Measurements from ENCODE around the gene TARS2.

TARS2 gene

GRCh38 chr1:150507912-150508864, 21.0 kb downstream of the TARS2 start, which contains the start of gene ECM1:
Gene ECM1, plus strand, starts transcription at chr1:150508109. Its CDS starts 101 bp downstream, at chr1:150508210.
- DNase-seq (ENCODE audit: low read depth in 2 of 2, low spot score in 1 of 2) = no peak

- no peak for DNase-seq (ENCODE audit: low read depth in 2 of 2, low spot score in 1 of 2)
Measured at GRCh38 chr1:150508982-150509381, 21.8 kb downstream of the TARS2 start.

DNA sequence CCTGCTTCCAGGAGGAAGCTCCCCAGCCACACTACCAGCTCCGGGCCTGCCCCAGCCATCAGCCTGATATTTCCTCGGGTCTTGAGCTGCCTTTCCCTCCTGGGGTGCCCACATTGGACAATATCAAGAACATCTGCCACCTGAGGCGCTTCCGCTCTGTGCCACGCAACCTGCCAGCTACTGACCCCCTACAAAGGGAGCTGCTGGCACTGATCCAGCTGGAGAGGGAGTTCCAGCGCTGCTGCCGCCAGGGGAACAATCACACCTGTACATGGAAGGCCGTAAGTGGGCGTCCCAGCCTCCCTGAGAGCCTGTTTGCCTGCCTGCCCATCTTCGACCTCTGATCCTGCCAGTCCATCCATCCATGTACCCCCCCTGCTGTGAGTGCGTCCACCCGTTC, 24.3 kb downstream of the TARS2 start:
- DNase-seq (ENCODE audit: low read depth in 2 of 2, low spot score in 1 of 2) = no peak

- DNase-seq (ENCODE audit: low read depth in 2 of 2, low spot score in 1 of 2) = no peak
Measured at GRCh38 chr1:150511985-150512660, 24.9 kb downstream of the TARS2 start.

DNA sequence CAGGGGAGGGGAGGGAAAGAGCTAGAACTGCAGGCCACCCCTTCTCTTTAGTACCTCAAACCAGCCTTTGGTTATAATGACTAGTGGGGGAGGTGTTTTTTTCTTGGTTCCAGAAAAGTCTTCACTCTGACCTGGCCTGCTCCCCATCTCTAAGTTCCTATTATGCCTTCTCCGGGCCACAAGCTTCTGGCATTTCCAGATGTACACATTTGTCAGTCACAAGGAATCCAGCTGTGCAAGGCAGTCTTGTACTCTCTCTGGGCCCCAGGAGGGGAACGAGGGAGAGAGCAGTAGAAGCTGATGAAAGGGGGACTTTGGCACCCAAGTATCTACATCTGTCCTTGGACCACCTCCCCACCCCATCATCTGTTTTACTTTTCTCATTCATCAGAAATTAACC, 25.6 kb downstream of the TARS2 start:
- no peak for DNase-seq (ENCODE audit: low read depth in 2 of 2, low spot score in 1 of 2)

- DNase-seq (ENCODE audit: low read depth in 2 of 2, low spot score in 1 of 2) = no peak
Measured at GRCh38 chr1:150513351-150513791, 26.2 kb downstream of the TARS2 start.

DNA sequence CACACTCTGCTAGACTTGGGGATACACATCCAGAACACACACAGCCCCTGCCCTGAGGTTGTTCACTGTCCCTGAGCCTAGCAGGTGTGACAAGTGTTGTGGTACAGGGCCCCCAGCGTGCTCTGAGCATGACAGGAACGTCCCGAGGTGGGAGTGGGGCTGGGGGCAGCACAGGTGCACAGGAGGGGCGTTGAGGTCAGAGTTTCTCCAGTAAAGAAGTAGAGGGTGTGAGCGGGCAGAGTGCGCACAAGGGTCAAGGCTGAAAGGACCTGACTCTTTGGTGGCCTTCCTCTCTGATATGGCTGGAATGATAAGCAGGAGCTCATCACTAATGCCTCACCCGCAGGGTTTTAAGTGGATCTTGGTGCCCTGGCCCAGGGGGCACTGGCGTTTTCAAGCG, 27.0 kb downstream of the TARS2 start:
- DNase-seq (ENCODE audit: low read depth in 2 of 2, low spot score in 1 of 2) = no peak

- no peak for DNase-seq (ENCODE audit: low read depth in 2 of 2, low spot score in 1 of 2)
Measured at GRCh38 chr1:150514913-150515327, 27.7 kb downstream of the TARS2 start.

DNA sequence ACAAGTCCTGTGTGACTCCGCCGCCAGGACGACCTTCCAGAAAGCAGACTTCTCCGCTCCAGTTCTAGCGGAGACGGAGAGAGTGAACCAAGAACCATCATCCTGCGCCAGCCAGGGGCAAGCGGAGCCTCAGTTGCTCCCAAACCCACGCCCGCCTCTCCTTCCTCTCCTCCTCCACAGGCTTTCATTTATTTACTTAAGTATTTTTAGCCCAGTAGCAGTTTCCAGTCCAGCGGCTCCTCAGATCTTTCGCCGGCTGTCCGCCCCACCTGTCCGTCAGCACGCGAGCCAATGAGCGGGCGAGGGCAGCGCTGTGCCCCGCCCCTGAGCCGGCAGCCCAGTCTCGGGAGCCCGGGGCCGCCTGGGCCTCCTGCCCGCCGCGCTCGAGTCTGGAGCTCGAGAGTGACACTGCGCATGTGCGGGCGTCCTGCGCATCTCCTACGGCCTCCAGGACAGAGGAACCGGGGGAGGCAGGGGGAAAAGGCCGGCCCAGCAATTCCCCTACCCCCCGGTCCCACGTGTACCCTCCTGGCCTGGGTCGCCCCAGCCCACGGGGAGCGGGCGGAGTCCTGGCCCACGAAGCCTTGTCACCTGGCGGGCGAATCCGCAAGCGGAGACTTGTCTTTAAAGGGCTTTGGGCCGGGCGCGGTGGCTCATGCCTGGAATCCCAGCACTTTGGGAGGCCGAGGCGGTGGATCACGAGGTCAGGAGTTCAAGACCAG, 28.3 kb downstream of the TARS2 start, which contains the start of gene FALEC:
Gene FALEC, plus strand, starts transcription at position 425 of the 722 bp plus-strand sequence.
- DNase-seq (ENCODE audit: low read depth in 2 of 2, low spot score in 1 of 2) = peak; percentile 71 to 84

DNA sequence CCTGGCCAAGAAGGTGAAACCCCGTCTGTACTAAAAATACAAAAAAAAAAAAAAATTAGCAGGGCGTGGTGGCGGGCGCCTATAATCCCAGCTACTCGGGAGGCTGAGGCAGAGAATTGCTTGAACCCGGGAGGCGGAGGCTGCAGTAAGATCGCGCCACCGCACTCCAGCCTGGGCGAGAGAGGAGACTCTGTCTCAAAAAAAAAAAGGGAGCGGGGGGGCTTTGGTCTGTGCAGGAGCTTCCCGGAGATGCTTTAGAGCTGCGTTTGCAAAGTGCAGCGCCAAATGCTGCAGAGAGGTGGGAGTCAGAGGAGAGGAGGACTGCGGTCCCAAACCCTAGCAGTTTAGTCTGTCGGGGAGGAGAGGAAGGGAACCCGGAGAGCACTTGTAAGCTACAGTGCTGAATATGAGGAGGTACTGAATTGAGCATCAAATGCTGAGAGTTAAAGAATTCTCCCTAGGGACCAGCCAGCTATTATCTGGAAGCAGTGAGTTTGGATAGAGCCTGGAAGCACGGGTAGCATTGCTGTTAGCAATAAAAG, 28.9 kb downstream of the TARS2 start:
- DNase-seq (ENCODE audit: low read depth in 2 of 2, low spot score in 1 of 2) = no peak

DNA sequence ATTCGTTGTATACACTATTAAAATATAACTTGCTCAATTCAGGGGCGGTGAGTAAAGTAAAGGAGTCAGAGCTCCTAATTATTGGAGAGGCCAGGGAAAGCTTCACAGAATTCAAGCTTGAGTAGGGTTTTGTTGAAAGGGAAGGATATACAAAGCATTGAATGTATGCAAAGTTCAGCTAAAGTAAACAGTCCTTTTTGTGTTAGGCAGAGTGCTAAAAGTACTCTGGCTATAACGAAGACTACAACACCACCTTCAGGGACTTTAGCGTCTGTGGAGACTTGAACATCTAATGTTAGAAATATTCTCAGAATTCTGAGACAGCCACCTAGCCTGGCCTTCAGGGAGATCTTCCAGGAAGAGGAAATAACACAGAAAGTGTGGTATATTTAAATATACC, 29.4 kb downstream of the TARS2 start:
- no peak for DNase-seq (ENCODE audit: low read depth in 2 of 2, low spot score in 1 of 2)

GRCh38 chr1:150521196-150521968, 34.2 kb downstream of the TARS2 start:
- no peak for DNase-seq (ENCODE audit: low read depth in 2 of 2, low spot score in 1 of 2)

DNA sequence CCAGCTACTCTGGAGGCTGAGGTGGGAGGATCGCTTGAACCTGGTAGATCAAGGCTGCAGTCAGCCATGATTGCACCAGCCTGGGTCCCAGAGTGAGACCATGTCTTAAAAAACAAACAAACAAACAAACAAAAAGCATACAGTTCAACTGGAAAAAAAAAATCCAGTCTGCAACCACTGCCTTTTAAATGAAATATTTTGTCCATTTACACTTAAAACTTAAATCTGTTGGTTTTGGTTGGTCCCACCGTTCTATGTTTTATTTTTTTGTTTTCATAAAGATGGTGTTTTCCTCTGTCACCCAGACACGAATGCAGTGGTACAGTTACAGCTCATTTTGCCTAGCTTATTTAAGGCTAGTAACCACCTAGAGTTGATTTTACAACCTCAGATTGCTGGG, 38.1 kb downstream of the TARS2 start:
- no peak for DNase-seq (ENCODE audit: low read depth in 2 of 2, low spot score in 1 of 2)

DNA sequence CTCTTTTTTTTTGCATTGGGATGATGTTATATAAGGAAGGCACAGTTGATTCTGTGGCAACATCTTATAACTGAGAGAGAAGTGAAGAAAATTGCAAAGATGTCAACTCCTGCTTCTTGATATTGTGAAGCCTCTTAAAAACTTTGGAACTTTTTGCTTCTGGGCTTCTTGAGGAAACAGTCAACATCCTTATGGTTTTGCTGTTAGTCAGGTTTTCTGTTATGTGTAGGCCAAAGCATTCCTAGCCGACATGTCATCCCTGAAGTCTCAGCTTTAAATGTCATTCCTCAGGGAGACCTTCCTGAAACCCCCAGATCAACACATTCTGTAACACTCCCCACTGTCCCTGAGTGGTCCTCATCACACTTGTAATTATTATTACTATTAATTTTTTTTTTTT, 41.0 kb downstream of the TARS2 start:
- DNase-seq (ENCODE audit: low read depth in 2 of 2, low spot score in 1 of 2) = no peak

DNA sequence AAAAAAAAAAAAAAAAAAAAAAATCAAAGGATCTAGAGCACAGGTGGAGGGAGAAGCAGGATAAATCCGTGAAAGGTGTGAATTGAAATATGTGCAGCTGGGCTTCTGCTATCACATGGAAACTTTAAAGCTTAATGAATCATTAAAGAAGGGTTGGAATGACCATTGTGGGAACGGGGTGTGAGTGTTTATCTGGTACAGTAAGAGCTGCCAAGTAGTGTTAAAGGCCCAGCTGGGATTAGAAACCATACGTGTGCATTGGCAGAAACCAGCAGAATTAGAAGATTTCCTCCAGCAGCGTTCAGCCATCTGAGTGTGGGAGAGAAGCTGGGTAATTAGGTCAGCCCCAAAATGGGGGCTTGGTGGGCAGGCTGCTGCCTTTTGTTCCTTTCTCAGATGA, 41.8 kb downstream of the TARS2 start:
- DNase-seq (ENCODE audit: low read depth in 2 of 2, low spot score in 1 of 2) = no peak

- no peak for DNase-seq (ENCODE audit: low read depth in 2 of 2, low spot score in 1 of 2)
Measured at GRCh38 chr1:150530491-150531159, 43.4 kb downstream of the TARS2 start.

DNA sequence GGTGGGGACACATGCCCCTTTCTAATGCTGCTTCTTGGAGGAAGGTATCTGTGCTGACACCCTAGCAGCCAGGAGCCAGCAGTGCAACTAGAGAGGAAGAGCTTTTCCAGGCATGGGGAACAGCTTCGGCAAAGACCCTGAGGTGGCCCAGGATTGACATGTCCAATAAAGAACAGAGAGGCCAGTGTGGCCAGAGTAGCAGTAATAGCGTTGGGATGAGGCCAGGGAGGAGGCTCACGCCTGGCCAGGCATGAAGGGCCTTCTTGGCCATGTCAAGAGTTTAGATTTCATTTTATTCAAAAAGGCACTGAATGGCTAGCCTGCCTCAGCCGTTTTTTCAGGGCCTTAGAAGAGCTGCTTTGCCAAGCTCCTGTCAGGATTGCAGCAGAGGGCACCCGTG, 45.6 kb downstream of the TARS2 start:
- no peak for DNase-seq (ENCODE audit: low read depth in 2 of 2, low spot score in 1 of 2)

GRCh38 chr1:150534002-150534401, 46.8 kb downstream of the TARS2 start:
- no peak for DNase-seq (ENCODE audit: low read depth in 2 of 2, low spot score in 1 of 2)

GRCh38 chr1:150535511-150536287, 48.5 kb downstream of the TARS2 start:
- no peak for DNase-seq (ENCODE audit: low read depth in 2 of 2, low spot score in 1 of 2)
